Endothelial cell of umbilical vein (primary cell): ENCODE measurements around the gene CCN5. TPM values are rescaled to one million over a fixed set of nuclear protein-coding genes. Genes with fewer than 3 reads are reported as not detected.

Source experiments
- BruUV-seq: library from RNA; stranded (reverse); fragments of 400-500 nt; replicated peaks from 2 replicates; lab custom pipeline; 2021; lab: Mats Ljungman, UMichigan
- CTCF ChIA-PET: fragments of 300-600, 350-600 bp; sonication (Branson Sonifier 250); formaldehyde crosslinking; loops from one replicate; lab custom pipeline; 2021; ENCODE audit warnings: antibody characterized with exemption, inconsistent platforms; lab: Charles Lee
- POLR2A ChIA-PET: fragments of 300-600, 350-600 bp; sonication (Branson Sonifier 250); formaldehyde crosslinking; loops from one replicate; lab custom pipeline; 2021; ENCODE audit warnings: antibody characterized with exemption, inconsistent platforms; lab: Charles Lee
- DNase-seq: peaks from one replicate; pipeline ENCODE4 v3.0.0-alpha.2; 2011; ENCODE audit warnings: low read depth, low spot score
- FAIRE-seq: peaks from 2 replicates; lab custom pipeline; 2011; peaks lifted over from hg19 to GRCh38; lab: Jason Lieb, UNC
- H2AFZ ChIP-seq: 2 replicates; pipeline ENCODE4 v1.6.0; 2012; ENCODE audit warnings: low read depth, low read length, control low read depth, inconsistent platforms
- H3K27ac ChIP-seq: 2 replicates; pipeline ENCODE4 v1.5.1; 2011; ENCODE audit warnings: low read depth, mild to moderate bottlenecking, control low read depth, low read length, moderate library complexity; ENCODE audit not compliant: insufficient read depth
- H3K27me3 ChIP-seq, 2 experiments: 2 replicates each; pipeline versions ENCODE4 v1.6.0 to v1.6.1; 2011; ENCODE audit warnings: low read length in 2 of 2, mixed read lengths in 1 of 2; ENCODE audit not compliant: control insufficient read depth in 2 of 2, insufficient read depth in 2 of 2
- H3K36me3 ChIP-seq, 2 experiments: 2 replicates in 1 of 2; 3 replicates in 1 of 2; pipeline ENCODE4 v1.5.1; 2011; ENCODE audit warnings: low read length in 2 of 2, mild to moderate bottlenecking in 1 of 2, moderate library complexity in 1 of 2; ENCODE audit not compliant: control insufficient read depth in 2 of 2, insufficient read depth in 2 of 2; ENCODE audit errors: extremely low read depth in 1 of 2
- H3K4me1 ChIP-seq: 3 replicates; pipeline ENCODE4 v1.5.1; 2011; ENCODE audit warnings: mild to moderate bottlenecking, low read length; ENCODE audit not compliant: control insufficient read depth, insufficient read depth; ENCODE audit errors: extremely low read depth
- H3K4me2 ChIP-seq: 2 replicates; pipeline ENCODE4 v1.6.1; 2011; ENCODE audit warnings: low read length, control low read depth, mixed read lengths; ENCODE audit not compliant: insufficient read depth
- H3K4me3 ChIP-seq, 3 experiments: fragments of 200-600 bp in 1 of 3; sonication (generic), shearing (Covaris generic) in 1 of 3; replicated peaks in 1 of 3; 2 replicates each; pipeline ENCODE4 v1.5.1; 2011 to 2016; ENCODE audit warnings: control low read depth in 3 of 3, low read length in 3 of 3, mild to moderate bottlenecking in 2 of 3, inconsistent platforms in 1 of 3, low read depth in 1 of 3, moderate library complexity in 1 of 3; ENCODE audit not compliant: insufficient read depth in 1 of 3
- H3K79me2 ChIP-seq: 2 replicates; pipeline ENCODE4 v1.6.0; 2012; ENCODE audit warnings: low read length, inconsistent platforms; ENCODE audit not compliant: control insufficient read depth, insufficient read depth
- H3K9ac ChIP-seq: replicated peaks from 2 replicates; pipeline ENCODE3; 2011; ENCODE audit warnings: low read length, control low read depth; ENCODE audit not compliant: insufficient read depth; ENCODE audit errors: extremely low read depth
- H3K9me1 ChIP-seq: replicated peaks from 3 replicates; pipeline ENCODE4 v1.6.0; 2011; ENCODE audit warnings: mild to moderate bottlenecking, low read length; ENCODE audit not compliant: control insufficient read depth, insufficient read depth; ENCODE audit errors: extremely low read depth
- H3K9me3 ChIP-seq: replicated peaks from 2 replicates; pipeline ENCODE4 v1.5.1; 2012; ENCODE audit warnings: low read length, inconsistent platforms; ENCODE audit not compliant: control insufficient read depth, insufficient read depth
- H4K20me1 ChIP-seq: replicated peaks from 2 replicates; pipeline ENCODE3; 2011; ENCODE audit warnings: mild to moderate bottlenecking, low read length; ENCODE audit not compliant: control insufficient read depth, insufficient read depth; ENCODE audit errors: extremely low read depth
- EZH2 ChIP-seq: IDR thresholded peaks from 2 replicates; pipeline ENCODE4 v1.6.1; 2012; ENCODE audit warnings: borderline replicate concordance, low read depth, mild to moderate bottlenecking, moderate library complexity, low read length, inconsistent platforms; ENCODE audit not compliant: severe bottlenecking
- FOS ChIP-seq: IDR thresholded peaks from 2 replicates; pipeline ENCODE4 v1.6.1; 2011; ENCODE audit warnings: mild to moderate bottlenecking, low read length, moderate library complexity, borderline replicate concordance; ENCODE audit not compliant: insufficient read depth
- GATA2 ChIP-seq: IDR thresholded peaks from 2 replicates; pipeline ENCODE4 v1.7.0; 2011; ENCODE audit warnings: low read depth, mild to moderate bottlenecking, moderate library complexity, mixed read lengths, low read length; ENCODE audit not compliant: insufficient read length, insufficient read depth
- JUN ChIP-seq: IDR thresholded peaks from 2 replicates; pipeline ENCODE4 v1.6.1; 2011; ENCODE audit warnings: borderline replicate concordance, low read depth; ENCODE audit not compliant: insufficient read length, insufficient read depth
- MAX ChIP-seq: IDR thresholded peaks from 2 replicates; pipeline ENCODE4 v1.6.1; 2011; ENCODE audit not compliant: insufficient read depth, insufficient read length
- MYC ChIP-seq: IDR thresholded peaks from one replicate; pipeline ENCODE4 v1.6.1; 2011; ENCODE audit warnings: mild to moderate bottlenecking, low read depth, low read length
- POLR2A ChIP-seq: IDR thresholded peaks from 2 replicates; pipeline ENCODE4 v1.6.1; 2012; ENCODE audit warnings: low read depth, mild to moderate bottlenecking, control low read depth, low read length
- POLR2AphosphoS5 ChIP-seq: IDR thresholded peaks from 2 replicates; pipeline ENCODE4 v1.6.1; 2012; ENCODE audit warnings: low read depth, mild to moderate bottlenecking, control low read depth, low read length, moderate library complexity; ENCODE audit not compliant: insufficient read depth
- dilution Hi-C: fragments of 300-500 bp; cut with MboI; formaldehyde crosslinking; loops from one replicate; pipeline ENCODE4 v1.15.0; 2019; ENCODE audit warnings: low sequenced_read_pairs; ENCODE audit not compliant: extremely low pct_ligation_motif_present
- intact Hi-C: fragments of 100-400 bp; cut with micrococcal nuclease; formaldehyde crosslinking; loops from one replicate; pipeline ENCODE4 v1.10.0; 2022
- polyA plus RNA-seq, 4 experiments: library from polyadenylated mRNA; depleted of rRNA in 3 of 4; stranded (reverse) in 3 of 4; unstranded in 1 of 4; fragments of >200 nt; gene quantifications; 2 replicates each; pipeline versions ENCODE4 v1.2.1 to v1.2.3, GENCODE V29; 2011 to 2012; ENCODE audit warnings: missing spikeins in 1 of 4
- total RNA-seq: library from RNA; stranded (reverse); gene quantifications from 2 replicates; pipeline ENCODE4 v1.2.3, GENCODE V29; 2021
- TF ChIP-seq, protein P1 (sequence below), 2 donors: IDR thresholded peaks; 1 replicate in 1 of 2; 2 replicates in 1 of 2; pipeline ENCODE4 v1.5.1; 2011; ENCODE audit warnings: low read length in 2 of 2, mild to moderate bottlenecking in 2 of 2, moderate library complexity in 2 of 2, control low read depth in 1 of 2, inconsistent platforms in 1 of 2, low read depth in 1 of 2; ENCODE audit not compliant: insufficient read depth in 1 of 2; ENCODE audit errors: extremely low read depth in 1 of 2

Gene CCN5
- total and polyA plus RNA-seq, 2 donors (not counting 3 experiments of a cell fraction or from before 2014, with no cell fraction given) = 0.03 TPM; not detected in 1

DNA sequence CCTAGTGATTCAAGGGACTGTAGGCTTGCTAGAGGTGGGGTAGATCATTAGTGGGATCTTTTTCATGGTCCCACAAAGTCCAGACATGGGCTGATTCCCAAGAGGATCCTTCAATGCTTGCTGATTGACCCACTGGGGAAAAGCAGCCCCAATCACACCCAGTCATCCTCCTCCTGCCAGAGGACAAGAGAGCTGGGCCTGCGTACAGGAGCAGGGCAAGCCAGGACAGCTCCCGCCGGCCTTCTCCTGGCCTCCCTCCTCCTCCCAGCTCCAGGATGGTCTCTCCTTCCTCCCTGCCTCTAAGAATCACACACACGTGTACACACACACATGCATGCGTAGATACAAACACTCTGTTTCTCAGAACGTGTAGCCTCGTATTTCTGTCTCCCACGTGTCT lies 57.5 kb downstream of the CCN5 start:
- no peak overlapping the region for H3K9ac ChIP-seq
- DNase-seq = no peak
- no peaks in the 10 kb centered on the region for H3K9me3 ChIP-seq
- H3K27me3 ChIP-seq = no peaks in the 10 kb centered on the region
- dilution Hi-C loops (no loop called here), intact Hi-C loops (no loop called here)
- H3K27ac ChIP-seq = no peak overlapping the region
- H3K79me2 ChIP-seq = no peaks in the 10 kb centered on the region
- TF ChIP-seq EZH2 (no peak), POLR2A (no peak)
- H4K20me1 ChIP-seq = no peaks in the 10 kb centered on the region
- H3K4me2 ChIP-seq = no peak overlapping the region
- CTCF ChIA-PET = no interaction called here
- H3K36me3 ChIP-seq = no peaks in the 10 kb centered on the region
- H3K4me3 ChIP-seq = no peak overlapping the region
- POLR2A ChIA-PET = no interaction called here
- FAIRE-seq = no peak
- no peaks in the 10 kb centered on the region for H3K4me1 ChIP-seq
- H2AFZ ChIP-seq = no peak overlapping the region
- H3K9me1 ChIP-seq = no peaks in the 10 kb centered on the region
- no TSS peak for BruUV-seq

GRCh38 chr20:44773070-44773829 lies 58.1 kb downstream of the CCN5 start:
- H3K36me3 ChIP-seq = no peaks in the 10 kb centered on the region
- ChIA-PET CTCF (no interaction called here), POLR2A (no interaction called here)
- no peak overlapping the region for H3K27ac ChIP-seq
- no peaks in the 10 kb centered on the region for H3K4me1 ChIP-seq
- no peak overlapping the region for H3K9ac ChIP-seq
- FAIRE-seq = no peak
- H2AFZ ChIP-seq = no peak overlapping the region
- BruUV-seq = no TSS peak
- no peaks in the 10 kb centered on the region for H4K20me1 ChIP-seq
- no peaks in the 10 kb centered on the region for H3K27me3 ChIP-seq
- intact Hi-C loops (no loop called here), dilution Hi-C loops (no loop called here)
- H3K9me1 ChIP-seq = no peaks in the 10 kb centered on the region
- H3K9me3 ChIP-seq = no peaks in the 10 kb centered on the region
- no peaks in the 10 kb centered on the region for H3K79me2 ChIP-seq
- TF ChIP-seq FOS = no peak
- no peak for TF ChIP-seq POLR2AphosphoS5
- no peak for TF ChIP-seq MAX
- no peak for TF ChIP-seq MYC
- no peak for TF ChIP-seq GATA2
- TF ChIP-seq JUN = no peak
- no peak for TF ChIP-seq POLR2A
- TF ChIP-seq EZH2 = no peak
- TF ChIP-seq, protein P1, sequence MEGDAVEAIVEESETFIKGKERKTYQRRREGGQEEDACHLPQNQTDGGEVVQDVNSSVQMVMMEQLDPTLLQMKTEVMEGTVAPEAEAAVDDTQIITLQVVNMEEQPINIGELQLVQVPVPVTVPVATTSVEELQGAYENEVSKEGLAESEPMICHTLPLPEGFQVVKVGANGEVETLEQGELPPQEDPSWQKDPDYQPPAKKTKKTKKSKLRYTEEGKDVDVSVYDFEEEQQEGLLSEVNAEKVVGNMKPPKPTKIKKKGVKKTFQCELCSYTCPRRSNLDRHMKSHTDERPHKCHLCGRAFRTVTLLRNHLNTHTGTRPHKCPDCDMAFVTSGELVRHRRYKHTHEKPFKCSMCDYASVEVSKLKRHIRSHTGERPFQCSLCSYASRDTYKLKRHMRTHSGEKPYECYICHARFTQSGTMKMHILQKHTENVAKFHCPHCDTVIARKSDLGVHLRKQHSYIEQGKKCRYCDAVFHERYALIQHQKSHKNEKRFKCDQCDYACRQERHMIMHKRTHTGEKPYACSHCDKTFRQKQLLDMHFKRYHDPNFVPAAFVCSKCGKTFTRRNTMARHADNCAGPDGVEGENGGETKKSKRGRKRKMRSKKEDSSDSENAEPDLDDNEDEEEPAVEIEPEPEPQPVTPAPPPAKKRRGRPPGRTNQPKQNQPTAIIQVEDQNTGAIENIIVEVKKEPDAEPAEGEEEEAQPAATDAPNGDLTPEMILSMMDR (IDR thresholded peaks at IDR 0.05; ENCODE audit: extremely low read depth in 1 of 2, insufficient read depth in 1 of 2, low read depth in 1 of 2, low read length in 2 of 2) = no peak
- no peak overlapping the region for H3K4me2 ChIP-seq
- no peak for DNase-seq
- H3K4me3 ChIP-seq = no peak overlapping the region
